MG63 (cell line): ENCODE results near the gene TDRD12. TPM values are rescaled to one million over a fixed set of nuclear protein-coding genes. Genes with fewer than 3 reads are reported as not detected.
"Not testable (repeated sequence)": the region's sequence is repeated elsewhere in the genome, so short reads cannot be mapped to it uniquely, and the experiment has no call there.

Experiments
- DNase-seq: peaks from one replicate; pipeline ENCODE4 v3.0.0-alpha.2; 2020
- H3K27me3 ChIP-seq: fragments of 250-450 bp; sonication (Bioruptor Pico); 2 replicates; pipeline ENCODE4 v1.5.1; 2020; ENCODE audit warnings: mild to moderate bottlenecking, moderate library complexity
- H3K36me3 ChIP-seq: fragments of 250-450 bp; sonication (Bioruptor Pico); 2 replicates; pipeline ENCODE4 v1.5.1; 2020; ENCODE audit warnings: mild to moderate bottlenecking, moderate library complexity
- H3K4me3 ChIP-seq: fragments of 250-450 bp; sonication (Bioruptor Pico); 2 replicates; pipeline ENCODE4 v1.5.1; 2020; ENCODE audit warnings: mild to moderate bottlenecking, moderate library complexity
- H3K9me3 ChIP-seq: fragments of 250-450 bp; sonication (Bioruptor Pico); 2 replicates; pipeline ENCODE4 v1.5.1; 2020; ENCODE audit warnings: mild to moderate bottlenecking, moderate library complexity
- total RNA-seq: library from RNA; depleted of rRNA; stranded (reverse); fragments of >200 nt; shearing (Covaris generic); gene quantifications from 2 replicates; pipeline ENCODE4 v1.2.3, GENCODE V29; 2014; ENCODE audit warnings: low replicate concordance

The TDRD12 gene
- total RNA-seq, 1 experiment from 2014 or later: not detected

- peak within 1 kb of the TSS; percentile 79 for H3K4me3 ChIP-seq
- H3K36me3 ChIP-seq: peaks cover 40% of the 10 kb centered on the region
- peak; percentile 97 for DNase-seq
- peaks cover 6% of the 10 kb centered on the region for H3K9me3 ChIP-seq
- no peaks in the 10 kb centered on the region for H3K27me3 ChIP-seq
Measured at GRCh38 chr19:32691291-32691951, 28.1 kb upstream of the TDRD12 start, which contains the start of gene NUDT19. NUDT19 (plus strand) TSS chr19:32691821; CDS start chr19:32691961, 140 bp downstream.

- H3K36me3 ChIP-seq: peaks cover 47% of the 10 kb centered on the region
- peaks cover 6% of the 10 kb centered on the region for H3K9me3 ChIP-seq
- peak overlapping the region; percentile 79 for H3K4me3 ChIP-seq
- DNase-seq: peak; percentile 69
- no peaks in the 10 kb centered on the region for H3K27me3 ChIP-seq
Measured at GRCh38 chr19:32691952-32692726, 27.4 kb upstream of the TDRD12 start.

- H3K9me3 ChIP-seq: peaks cover 8% of the 10 kb centered on the region
- peak overlapping the region; percentile 79 for H3K4me3 ChIP-seq
- H3K27me3 ChIP-seq: no peaks in the 10 kb centered on the region
- DNase-seq: no peak
- peaks cover 52% of the 10 kb centered on the region for H3K36me3 ChIP-seq
Measured at GRCh38 chr19:32692727-32693061, 26.9 kb upstream of the TDRD12 start.

- H3K9me3 ChIP-seq, H3K27me3 ChIP-seq: not testable (repeated sequence)
- Histone ChIP-seq H3K36me3 (peaks cover 60% of the 10 kb centered on the region), H3K4me3 (peak overlapping the region; percentile 79)
- peak; percentile 29 for DNase-seq
Measured at GRCh38 chr19:32693151-32694108, 26.1 kb upstream of the TDRD12 start.

- peaks cover 67% of the 10 kb centered on the region for H3K36me3 ChIP-seq
- H3K4me3 ChIP-seq: peak overlapping the region; percentile 79
Measured at GRCh38 chr19:32694316-32694715, 25.3 kb upstream of the TDRD12 start.

GRCh38 chr19:32694851-32695250, 24.7 kb upstream of the TDRD12 start:
- H3K27me3 ChIP-seq, DNase-seq, H3K9me3 ChIP-seq, H3K4me3 ChIP-seq: not testable (repeated sequence)
- H3K36me3 ChIP-seq: peaks cover 72% of the 10 kb centered on the region

More at GRCh38 chr19:32694316-32694715, 25.3 kb upstream of the TDRD12 start:
- H3K9me3 ChIP-seq, DNase-seq, H3K27me3 ChIP-seq: not testable (repeated sequence)

- DNase-seq, H3K4me3 ChIP-seq, H3K27me3 ChIP-seq: not testable (repeated sequence)
- peaks cover 79% of the 10 kb centered on the region for H3K36me3 ChIP-seq
- H3K9me3 ChIP-seq: peaks cover 15% of the 10 kb centered on the region
Measured at GRCh38 chr19:32695506-32695905, 24.1 kb upstream of the TDRD12 start.

GRCh38 chr19:32696771-32697170, 22.8 kb upstream of the TDRD12 start:
- Histone ChIP-seq H3K36me3 (peaks cover 87% of the 10 kb centered on the region), H3K9me3 (peaks cover 16% of the 10 kb centered on the region)

GRCh38 chr19:32700129-32700528, 19.4 kb upstream of the TDRD12 start:
- H3K36me3 ChIP-seq: peaks cover 94% of the 10 kb centered on the region
- H3K27me3 ChIP-seq: not testable (repeated sequence)

More at GRCh38 chr19:32696771-32697170, 22.8 kb upstream of the TDRD12 start:
- H3K4me3 ChIP-seq, H3K27me3 ChIP-seq, DNase-seq: not testable (repeated sequence)

GRCh38 chr19:32702010-32702409, 17.6 kb upstream of the TDRD12 start:
- Histone ChIP-seq H3K27me3 (no peaks in the 10 kb centered on the region), H3K4me3 (no peak overlapping the region), H3K36me3 (peaks cover 94% of the 10 kb centered on the region), H3K9me3 (peaks cover 35% of the 10 kb centered on the region)
- no peak for DNase-seq

More at GRCh38 chr19:32700129-32700528, 19.4 kb upstream of the TDRD12 start:
- H3K9me3 ChIP-seq: peaks cover 35% of the 10 kb centered on the region
- DNase-seq, H3K4me3 ChIP-seq: not testable (repeated sequence)

GRCh38 chr19:32704006-32704405, 15.6 kb upstream of the TDRD12 start:
- Histone ChIP-seq H3K9me3 (peaks cover 33% of the 10 kb centered on the region), H3K36me3 (peaks cover 83% of the 10 kb centered on the region)
- DNase-seq, H3K27me3 ChIP-seq, H3K4me3 ChIP-seq: not testable (repeated sequence)

GRCh38 chr19:32708457-32708856, 11.1 kb upstream of the TDRD12 start:
- Histone ChIP-seq H3K36me3 (peaks cover 83% of the 10 kb centered on the region), H3K4me3 (no peak overlapping the region), H3K27me3 (no peaks in the 10 kb centered on the region), H3K9me3 (peaks cover 11% of the 10 kb centered on the region)
- no peak for DNase-seq

- H3K9me3 ChIP-seq: peaks cover 6% of the 10 kb centered on the region
- H3K27me3 ChIP-seq: no peaks in the 10 kb centered on the region
- no peak overlapping the region for H3K4me3 ChIP-seq
- peaks cover 82% of the 10 kb centered on the region for H3K36me3 ChIP-seq
- DNase-seq: no peak
Measured at GRCh38 chr19:32709032-32709431, 10.5 kb upstream of the TDRD12 start.

GRCh38 chr19:32711747-32712146, 7.8 kb upstream of the TDRD12 start:
- DNase-seq: no peak
- Histone ChIP-seq H3K4me3 (no peak overlapping the region), H3K27me3 (no peaks in the 10 kb centered on the region), H3K9me3 (no peaks in the 10 kb centered on the region), H3K36me3 (peaks cover 75% of the 10 kb centered on the region)

- not testable (repeated sequence) for H3K4me3 ChIP-seq, DNase-seq, H3K9me3 ChIP-seq, H3K27me3 ChIP-seq
- H3K36me3 ChIP-seq: peaks cover 51% of the 10 kb centered on the region
Measured at GRCh38 chr19:32716203-32716602, 3.4 kb upstream of the TDRD12 start.

GRCh38 chr19:32717496-32717895, 2.1 kb upstream of the TDRD12 start:
- H3K27me3 ChIP-seq: no peaks in the 10 kb centered on the region
- H3K9me3 ChIP-seq: no peaks in the 10 kb centered on the region
- no peak overlapping the region for H3K4me3 ChIP-seq
- peaks cover 40% of the 10 kb centered on the region for H3K36me3 ChIP-seq
- DNase-seq: no peak

GRCh38 chr19:32718286-32718685, 1.3 kb upstream of the TDRD12 start:
- Histone ChIP-seq H3K4me3 (no peak overlapping the region), H3K36me3 (peaks cover 33% of the 10 kb centered on the region), H3K9me3 (no peaks in the 10 kb centered on the region), H3K27me3 (no peaks in the 10 kb centered on the region)
- no peak for DNase-seq
